Activated naive CD4-positive, alpha-beta T cell treated with anti-CD3 and anti-CD28 coated beads for 36 hours (primary cell): ENCODE data around the gene ZBTB39. TPM values are rescaled to one million over a fixed set of nuclear protein-coding genes. Genes with fewer than 3 reads are reported as not detected.
A peak's percentile ranks its signal among the peaks of the same experiment; 100 is the strongest.
"Not testable (repeated sequence)": the region's sequence is repeated elsewhere in the genome, so short reads cannot be mapped to it uniquely, and the experiment has no call there.

Source experiments
- CTCF ChIA-PET: fragments of 350-600 bp; sonication (Branson Sonifier 250); formaldehyde crosslinking; loops from one replicate; lab custom pipeline; 2021; ENCODE audit warnings: antibody characterized with exemption; lab: Charles Lee
- DNase-seq: peaks from one replicate; pipeline ENCODE4 v3.0.0-alpha.2; 2020
- H3K27ac Mint-ChIP-seq: one replicate; pipeline ENCODE4 v1.8.0; 2021; ENCODE audit warnings: mild to moderate bottlenecking, mixed read lengths
- H3K27me3 Mint-ChIP-seq: one replicate; pipeline ENCODE4 v1.8.0; 2021; ENCODE audit warnings: low read depth, mixed read lengths
- H3K36me3 Mint-ChIP-seq: one replicate; pipeline ENCODE4 v1.8.0; 2021; ENCODE audit warnings: low read depth, mixed read lengths
- H3K4me1 Mint-ChIP-seq: one replicate; pipeline ENCODE4 v1.8.0; 2021; ENCODE audit warnings: low read depth, mixed read lengths
- H3K4me3 Mint-ChIP-seq: one replicate; pipeline ENCODE4 v1.8.0; 2021; ENCODE audit warnings: mild to moderate bottlenecking, moderate library complexity, mixed read lengths
- H3K9me3 Mint-ChIP-seq: one replicate; pipeline ENCODE4 v1.8.0; 2021; ENCODE audit warnings: mixed read lengths
- intact Hi-C: fragments of 100-400 bp; cut with micrococcal nuclease; formaldehyde crosslinking; loops from one replicate; pipeline ENCODE4 v1.15.1; 2023
- total RNA-seq, 2 experiments: library from RNA; stranded (reverse); gene quantifications; one replicate each; pipeline ENCODE4 v1.2.3, GENCODE V29; 2021

ZBTB39 gene
- total RNA-seq, 2 experiments from 2014 or later, result 5.1 to 5.5 TPM

- H3K4me3 Mint-ChIP-seq, result no peak overlapping the region
- H3K36me3 Mint-ChIP-seq, result peaks cover 2% of the 10 kb centered on the region
- H3K9me3 Mint-ChIP-seq, result no peaks in the 10 kb centered on the region
- no peak overlapping the region for H3K27ac Mint-ChIP-seq
- DNase-seq, result no peak
- CTCF ChIA-PET, result interaction anchor here (0.6 to 4.2 kb wide), 27 partner anchors 9 to 409 kb away, joined by 3 to 64 read pairs (median 3); partner anchors contain the start of genes HSD17B6, PRIM1 and STAT6
- peaks cover 12% of the 10 kb centered on the region for H3K4me1 Mint-ChIP-seq
- no peaks in the 10 kb centered on the region for H3K27me3 Mint-ChIP-seq
- intact Hi-C loops, result no loop called here
Measured at GRCh38 chr12:56988207-56988739, 18.1 kb downstream of the ZBTB39 start.

- Mint-ChIP-seq H3K27ac (no peak overlapping the region), H3K27me3 (no peaks in the 10 kb centered on the region), H3K9me3 (no peaks in the 10 kb centered on the region), H3K4me1 (peaks cover 12% of the 10 kb centered on the region), H3K36me3 (no peaks in the 10 kb centered on the region), H3K4me3 (no peak overlapping the region)
- intact Hi-C loops, result loop anchor here (1.0 kb wide), 3 partner anchors 147 to 230 kb away; partner anchors contain the start of gene HSD17B6
- CTCF ChIA-PET, result interaction anchor here (0.5 to 4.2 kb wide), 25 partner anchors 9 to 253 kb away, joined by 3 to 64 read pairs (median 3); partner anchors contain the start of genes HSD17B6, PRIM1 and STAT6
- peak; percentile 84 for DNase-seq
Measured at GRCh38 chr12:56987551-56988053, 18.7 kb downstream of the ZBTB39 start.

- CTCF ChIA-PET, result interaction anchor here (0.5 to 4.2 kb wide), 18 partner anchors 8 to 233 kb away, joined by 3 to 64 read pairs (median 4); partner anchors contain the start of genes HSD17B6, PRIM1 and STAT6
- no peaks in the 10 kb centered on the region for H3K36me3 Mint-ChIP-seq
- H3K27me3 Mint-ChIP-seq, result no peaks in the 10 kb centered on the region
- H3K4me1 Mint-ChIP-seq, result peaks cover 12% of the 10 kb centered on the region
- H3K27ac Mint-ChIP-seq, result no peak overlapping the region
- no peaks in the 10 kb centered on the region for H3K9me3 Mint-ChIP-seq
- H3K4me3 Mint-ChIP-seq, result no peak overlapping the region
- DNase-seq, result no peak
- intact Hi-C loops, result loop anchor here (1.0 kb wide), 3 partner anchors 147 to 230 kb away; partner anchors contain the start of gene HSD17B6
Measured at GRCh38 chr12:56987011-56987410, 19.3 kb downstream of the ZBTB39 start.

GRCh38 chr12:56985714-56986113, 20.6 kb downstream of the ZBTB39 start:
- H3K4me3 Mint-ChIP-seq, H3K36me3 Mint-ChIP-seq, H3K4me1 Mint-ChIP-seq, DNase-seq, intact Hi-C loops, H3K9me3 Mint-ChIP-seq, H3K27me3 Mint-ChIP-seq, H3K27ac Mint-ChIP-seq: not testable (repeated sequence)
- CTCF ChIA-PET, result interaction anchor here (0.9 to 4.2 kb wide), 3 partner anchors 15 to 227 kb away, joined by 3 to 64 read pairs (median 52); no protein-coding TSS in a partner anchor

- no peak overlapping the region for H3K4me3 Mint-ChIP-seq
- intact Hi-C loops, result no loop called here
- no peak overlapping the region for H3K27ac Mint-ChIP-seq
- no peaks in the 10 kb centered on the region for H3K27me3 Mint-ChIP-seq
- H3K9me3 Mint-ChIP-seq, result no peaks in the 10 kb centered on the region
- CTCF ChIA-PET, result no interaction called here
- no peak for DNase-seq
- no peaks in the 10 kb centered on the region for H3K36me3 Mint-ChIP-seq
- peaks cover 3% of the 10 kb centered on the region for H3K4me1 Mint-ChIP-seq
Measured at GRCh38 chr12:56983386-56983785, 23.0 kb downstream of the ZBTB39 start.

- CTCF ChIA-PET, H3K4me3 Mint-ChIP-seq, intact Hi-C loops, H3K36me3 Mint-ChIP-seq, H3K4me1 Mint-ChIP-seq, DNase-seq, H3K27me3 Mint-ChIP-seq, H3K27ac Mint-ChIP-seq, H3K9me3 Mint-ChIP-seq: not testable (repeated sequence)
Measured at GRCh38 chr12:56982578-56983236, 23.6 kb downstream of the ZBTB39 start.

GRCh38 chr12:56980941-56981530, 25.3 kb downstream of the ZBTB39 start:
- Mint-ChIP-seq H3K4me1 (no peaks in the 10 kb centered on the region), H3K36me3 (no peaks in the 10 kb centered on the region), H3K4me3 (no peak overlapping the region), H3K27me3 (no peaks in the 10 kb centered on the region), H3K9me3 (no peaks in the 10 kb centered on the region), H3K27ac (no peak overlapping the region)
- CTCF ChIA-PET, result interaction anchor here (0.7 to 1.0 kb wide), 2 partner anchors 21 to 223 kb away, joined by 3 read pairs; no protein-coding TSS in a partner anchor
- DNase-seq, result no peak
- intact Hi-C loops, result no loop called here

- no peaks in the 10 kb centered on the region for H3K27me3 Mint-ChIP-seq
- CTCF ChIA-PET, result no interaction called here
- intact Hi-C loops, result no loop called here
- H3K27ac Mint-ChIP-seq, result no peak overlapping the region
- DNase-seq, result no peak
- no peaks in the 10 kb centered on the region for H3K4me1 Mint-ChIP-seq
- H3K4me3 Mint-ChIP-seq, result no peak overlapping the region
- no peaks in the 10 kb centered on the region for H3K36me3 Mint-ChIP-seq
- no peaks in the 10 kb centered on the region for H3K9me3 Mint-ChIP-seq
Measured at GRCh38 chr12:56980268-56980667, 26.1 kb downstream of the ZBTB39 start.

- no peak overlapping the region for H3K4me3 Mint-ChIP-seq
- intact Hi-C loops, result no loop called here
- CTCF ChIA-PET, result no interaction called here
- no peaks in the 10 kb centered on the region for H3K4me1 Mint-ChIP-seq
- H3K9me3 Mint-ChIP-seq, result no peaks in the 10 kb centered on the region
- no peaks in the 10 kb centered on the region for H3K27me3 Mint-ChIP-seq
- no peak overlapping the region for H3K27ac Mint-ChIP-seq
- DNase-seq, result no peak
- H3K36me3 Mint-ChIP-seq, result no peaks in the 10 kb centered on the region
Measured at GRCh38 chr12:56979628-56980027, 26.7 kb downstream of the ZBTB39 start.

- Mint-ChIP-seq H3K4me3 (no peak overlapping the region), H3K27ac (no peak overlapping the region), H3K9me3 (no peaks in the 10 kb centered on the region), H3K27me3 (no peaks in the 10 kb centered on the region), H3K36me3 (no peaks in the 10 kb centered on the region), H3K4me1 (no peaks in the 10 kb centered on the region)
- CTCF ChIA-PET, result interaction anchor here (0.7 to 1.2 kb wide), 3 partner anchors 9 to 353 kb away, joined by 3 to 4 read pairs (median 3); no protein-coding TSS in a partner anchor
- no peak for DNase-seq
- intact Hi-C loops, result no loop called here
Measured at GRCh38 chr12:56978397-56979138, 27.8 kb downstream of the ZBTB39 start.

GRCh38 chr12:56977361-56977760, 29.0 kb downstream of the ZBTB39 start:
- H3K27me3 Mint-ChIP-seq, CTCF ChIA-PET, DNase-seq: not testable (repeated sequence)

GRCh38 chr12:56974224-56974623, 32.1 kb downstream of the ZBTB39 start:
- not testable (repeated sequence) for DNase-seq, H3K27me3 Mint-ChIP-seq

More at GRCh38 chr12:56977361-56977760, 29.0 kb downstream of the ZBTB39 start:
- H3K36me3 Mint-ChIP-seq, H3K27ac Mint-ChIP-seq, H3K9me3 Mint-ChIP-seq, intact Hi-C loops, H3K4me3 Mint-ChIP-seq, H3K4me1 Mint-ChIP-seq: not testable (repeated sequence)

More at GRCh38 chr12:56974224-56974623, 32.1 kb downstream of the ZBTB39 start:
- H3K4me1 Mint-ChIP-seq, H3K36me3 Mint-ChIP-seq, H3K9me3 Mint-ChIP-seq, intact Hi-C loops, H3K4me3 Mint-ChIP-seq, CTCF ChIA-PET, H3K27ac Mint-ChIP-seq: not testable (repeated sequence)
